ENCODE measurements around the gene DENND6B.

DENND6B gene

GRCh38 chr22:50304528-50305392 lies 22.1 kb downstream of the DENND6B start:
- DNase-seq, result no peak

GRCh38 chr22:50303848-50304527 lies 22.8 kb downstream of the DENND6B start:
- DNase-seq, result no peak

GRCh38 chr22:50303515-50303847 lies 23.3 kb downstream of the DENND6B start:
- no peak for DNase-seq

- DNase-seq, result no peak
Measured at GRCh38 chr22:50302564-50302963, 24.2 kb downstream of the DENND6B start.

GRCh38 chr22:50302041-50302541 lies 24.7 kb downstream of the DENND6B start:
- no peak for DNase-seq

GRCh38 chr22:50301581-50301991 lies 25.2 kb downstream of the DENND6B start:
- no peak for DNase-seq

- no peak for DNase-seq
Measured at GRCh38 chr22:50300620-50301257, 26.1 kb downstream of the DENND6B start.

- DNase-seq, result no peak
Measured at GRCh38 chr22:50299785-50300619, 26.8 kb downstream of the DENND6B start.

- no peak for DNase-seq
Measured at GRCh38 chr22:50298937-50299784, 27.7 kb downstream of the DENND6B start.

- no peak for DNase-seq
Measured at GRCh38 chr22:50298266-50298637, 28.6 kb downstream of the DENND6B start.

- no peak for DNase-seq
Measured at GRCh38 chr22:50297510-50298265, 29.1 kb downstream of the DENND6B start.

- no peak for DNase-seq
Measured at GRCh38 chr22:50296658-50297490, 29.9 kb downstream of the DENND6B start.

- DNase-seq, result no peak
Measured at GRCh38 chr22:50294319-50294656, 32.5 kb downstream of the DENND6B start.

- no peak for DNase-seq
Measured at GRCh38 chr22:50293441-50294318, 33.1 kb downstream of the DENND6B start.

GRCh38 chr22:50292643-50293440 lies 34.0 kb downstream of the DENND6B start:
- no peak for DNase-seq

- DNase-seq, result no peak
Measured at GRCh38 chr22:50289942-50290630, 36.7 kb downstream of the DENND6B start.

- DNase-seq, result no peak
Measured at GRCh38 chr22:50289151-50289941, 37.5 kb downstream of the DENND6B start.
